ENCODE results near the gene GALM. TPM values are rescaled to one million over a fixed set of nuclear protein-coding genes. Genes with fewer than 3 reads are reported as not detected.
"Not testable (repeated sequence)": the region's sequence is repeated elsewhere in the genome, so short reads cannot be mapped to it uniquely, and the experiment has no call there.

GALM gene
- total RNA-seq, 1 experiment from 2014 or later = 3.8 TPM

DNA sequence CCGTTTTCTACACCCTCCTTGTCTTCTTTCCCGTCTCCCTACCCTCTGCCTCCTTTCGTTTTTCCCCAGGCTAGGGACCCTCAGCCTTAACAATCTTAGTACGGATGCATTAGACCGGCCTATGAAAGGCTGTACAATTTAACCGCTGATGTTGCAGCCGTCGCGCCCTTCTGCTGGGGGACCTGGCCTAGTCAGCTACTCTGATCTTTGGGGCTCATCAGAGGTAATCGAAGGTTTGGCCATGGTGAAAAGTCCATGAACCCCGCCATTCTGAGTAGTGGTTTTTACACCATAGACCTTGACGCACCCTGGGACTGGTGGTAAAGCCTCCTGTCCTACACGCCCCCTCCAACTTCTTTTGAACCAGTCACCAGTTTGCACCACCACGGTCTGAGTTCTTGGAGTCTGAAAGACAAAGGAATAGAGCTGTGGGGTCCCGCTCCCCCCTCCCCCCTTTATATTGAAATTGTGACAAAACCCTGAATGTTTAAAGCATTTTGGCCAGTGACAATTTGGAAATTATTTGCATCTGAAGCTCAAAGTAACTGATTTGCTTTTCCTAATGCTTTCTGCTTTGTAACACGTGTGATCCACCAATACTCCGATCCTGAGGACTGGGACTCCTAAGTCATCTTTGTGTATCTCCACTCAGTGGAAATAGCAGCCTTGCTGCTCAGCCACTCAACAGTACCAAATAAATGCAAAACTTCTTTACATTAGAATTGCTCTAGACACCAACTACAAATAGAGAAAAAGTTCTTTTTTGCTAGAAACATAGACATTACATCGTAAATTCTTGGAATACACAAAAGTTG lies 85.9 kb downstream of the GALM start:
- DNase-seq (ENCODE audit: extremely low read depth, low read depth) = no peak

DNA sequence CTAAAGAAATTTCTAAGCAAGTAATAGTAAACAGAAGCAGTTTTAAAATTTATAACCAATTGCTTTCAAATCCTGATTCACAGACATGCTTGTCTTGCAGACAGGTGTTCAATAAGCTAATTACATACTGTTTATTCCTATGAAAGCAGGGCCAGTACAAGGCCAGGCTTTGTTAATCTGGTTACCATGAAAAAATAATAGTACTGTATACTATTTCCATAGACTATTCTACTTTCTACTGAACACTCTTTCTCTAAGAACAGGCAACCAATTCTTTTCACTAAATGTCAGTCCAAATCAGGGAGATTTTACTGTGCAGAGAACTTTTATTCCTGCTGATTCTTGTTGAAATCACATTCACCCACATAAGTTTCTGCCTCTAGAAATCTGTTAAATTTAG lies 88.1 kb downstream of the GALM start:
- DNase-seq (ENCODE audit: extremely low read depth, low read depth) = no peak

DNA sequence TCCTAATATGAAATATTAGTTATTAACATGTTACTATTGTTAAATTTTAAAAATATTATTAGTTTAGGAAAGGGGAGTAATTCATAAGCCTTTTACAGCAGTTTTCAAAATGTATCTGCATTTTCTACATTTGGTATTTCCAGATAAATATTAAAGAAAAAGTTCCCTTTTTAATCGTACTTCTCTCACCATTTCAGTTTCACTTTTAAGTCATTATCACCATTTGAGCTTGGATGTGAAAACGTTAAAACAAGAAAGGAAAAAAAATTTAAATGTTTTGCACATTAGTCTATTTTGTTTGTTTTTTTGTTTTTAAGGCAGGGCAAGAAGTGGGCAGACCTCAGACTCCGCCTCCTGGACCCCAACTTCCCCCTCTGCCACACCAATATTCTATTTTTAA lies 88.6 kb downstream of the GALM start:
- DNase-seq (ENCODE audit: extremely low read depth, low read depth) = no peak

DNA sequence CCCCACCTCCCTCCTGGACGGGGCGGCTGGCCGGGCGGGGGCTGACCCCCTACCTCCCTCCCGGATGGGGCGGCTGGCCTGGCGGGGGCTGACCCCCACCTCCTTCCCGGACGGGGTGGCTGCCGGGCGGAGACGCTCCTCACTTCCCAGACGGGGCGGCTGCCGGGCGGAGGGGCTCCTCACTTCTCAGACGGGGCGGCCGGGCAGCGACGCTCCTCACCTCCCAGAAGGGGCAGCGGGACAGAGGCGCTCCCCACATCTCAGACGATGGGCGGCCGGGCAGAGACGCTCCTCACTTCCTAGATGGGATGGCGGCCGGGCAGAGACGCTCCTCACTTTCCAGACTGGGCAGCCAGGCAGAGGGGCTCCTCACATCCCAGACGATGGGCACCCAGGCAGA lies 90.0 kb downstream of the GALM start:
- DNase-seq (ENCODE audit: extremely low read depth, low read depth) = not testable (repeated sequence)

DNA sequence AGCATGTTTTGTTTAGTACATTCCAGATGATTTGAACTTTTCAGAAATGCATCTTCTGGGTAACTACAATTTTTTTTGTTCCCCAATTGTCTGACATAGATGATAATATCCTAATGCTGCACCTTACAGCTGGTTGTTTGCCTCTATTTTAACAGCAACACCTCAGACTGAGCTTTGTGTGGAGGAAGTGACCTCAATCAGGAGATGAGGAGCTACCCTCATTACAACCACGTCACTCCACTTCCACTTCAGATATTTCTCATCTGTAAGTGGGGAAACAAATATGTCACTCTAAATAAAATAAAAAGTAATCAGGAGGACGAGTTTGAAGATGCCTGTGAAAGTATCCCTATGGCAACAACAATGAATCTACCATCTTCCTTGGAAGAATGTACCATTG lies 97.3 kb downstream of the GALM start:
- no peak for DNase-seq (ENCODE audit: extremely low read depth, low read depth)

DNA sequence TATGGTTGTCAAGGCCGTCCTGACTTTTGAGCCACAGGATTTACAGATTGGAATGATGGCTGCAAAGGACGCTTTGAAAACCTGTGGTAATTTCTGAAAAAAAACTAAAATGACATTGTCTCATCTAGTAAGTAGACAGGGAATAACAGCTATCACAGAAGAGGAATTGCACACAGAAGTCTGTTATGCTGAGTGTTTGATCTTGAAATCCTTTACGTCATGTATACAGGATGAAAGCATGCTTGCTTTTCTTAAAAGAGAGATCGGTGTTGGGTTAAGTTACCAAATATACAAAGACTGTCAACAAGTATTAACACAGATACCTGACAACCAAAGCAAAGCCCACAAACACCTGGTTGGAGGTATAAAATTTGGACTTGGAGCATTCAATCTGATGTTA lies 97.8 kb downstream of the GALM start:
- DNase-seq (ENCODE audit: extremely low read depth, low read depth) = no peak

DNA sequence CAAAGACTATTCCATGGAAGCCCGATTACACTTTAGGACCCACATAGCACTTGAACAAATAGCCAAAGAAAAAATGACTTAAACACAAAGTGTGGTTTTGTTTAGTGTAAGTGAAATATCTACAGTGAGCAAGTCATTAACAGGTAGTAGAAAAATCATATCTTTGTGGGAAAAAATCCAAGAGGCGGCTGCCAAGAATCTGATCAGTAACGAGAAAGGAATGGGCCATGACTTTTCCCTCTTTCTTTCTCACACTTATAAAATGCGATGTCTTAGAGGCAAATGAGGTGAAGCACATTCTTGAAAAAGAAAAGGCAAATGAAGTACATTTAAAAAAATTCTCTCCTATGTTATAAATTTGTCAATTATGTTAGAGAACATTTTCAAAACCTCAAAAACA lies 99.2 kb downstream of the GALM start:
- no peak for DNase-seq (ENCODE audit: extremely low read depth, low read depth)

DNA sequence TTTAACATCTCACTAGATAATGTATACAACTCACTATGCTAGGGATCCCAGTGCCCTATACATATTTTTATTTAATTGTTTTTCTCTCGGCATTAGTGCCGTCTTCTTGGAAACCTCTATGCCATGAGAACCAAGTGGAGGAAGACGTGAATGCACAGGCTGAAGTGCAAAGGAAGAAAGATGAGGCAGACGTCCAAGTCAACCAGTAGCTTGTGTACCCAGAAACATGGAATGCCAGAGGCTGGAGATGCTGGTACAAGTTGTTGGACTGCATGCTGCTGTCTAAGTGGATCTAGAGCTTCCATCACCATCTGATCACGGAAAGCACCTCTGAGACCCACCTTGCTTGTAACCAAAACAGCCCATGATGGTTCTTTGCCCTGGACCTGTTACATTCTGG lies 99.6 kb downstream of the GALM start:
- DNase-seq (ENCODE audit: extremely low read depth, low read depth) = no peak

DNA sequence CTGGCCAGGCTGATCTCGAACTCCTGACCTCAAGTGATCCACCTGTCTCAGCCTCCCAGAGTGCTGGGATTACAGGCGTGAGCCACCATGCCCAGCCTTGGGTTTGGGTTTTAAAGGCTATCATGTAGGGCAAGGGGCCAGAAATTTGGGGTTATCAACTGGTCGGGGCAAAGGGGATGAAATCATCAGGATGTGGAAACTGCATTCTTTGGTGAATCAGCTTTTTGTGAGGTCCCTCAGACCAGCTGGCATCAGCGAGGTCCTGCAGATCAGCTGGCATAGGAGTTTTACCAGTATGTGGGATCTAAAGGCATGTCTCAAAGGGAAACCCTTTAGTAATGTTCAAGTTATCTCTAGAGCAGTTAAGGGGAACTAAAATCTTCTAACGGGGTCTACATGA lies 105.7 kb downstream of the GALM start:
- DNase-seq (ENCODE audit: extremely low read depth, low read depth) = no peak

DNA sequence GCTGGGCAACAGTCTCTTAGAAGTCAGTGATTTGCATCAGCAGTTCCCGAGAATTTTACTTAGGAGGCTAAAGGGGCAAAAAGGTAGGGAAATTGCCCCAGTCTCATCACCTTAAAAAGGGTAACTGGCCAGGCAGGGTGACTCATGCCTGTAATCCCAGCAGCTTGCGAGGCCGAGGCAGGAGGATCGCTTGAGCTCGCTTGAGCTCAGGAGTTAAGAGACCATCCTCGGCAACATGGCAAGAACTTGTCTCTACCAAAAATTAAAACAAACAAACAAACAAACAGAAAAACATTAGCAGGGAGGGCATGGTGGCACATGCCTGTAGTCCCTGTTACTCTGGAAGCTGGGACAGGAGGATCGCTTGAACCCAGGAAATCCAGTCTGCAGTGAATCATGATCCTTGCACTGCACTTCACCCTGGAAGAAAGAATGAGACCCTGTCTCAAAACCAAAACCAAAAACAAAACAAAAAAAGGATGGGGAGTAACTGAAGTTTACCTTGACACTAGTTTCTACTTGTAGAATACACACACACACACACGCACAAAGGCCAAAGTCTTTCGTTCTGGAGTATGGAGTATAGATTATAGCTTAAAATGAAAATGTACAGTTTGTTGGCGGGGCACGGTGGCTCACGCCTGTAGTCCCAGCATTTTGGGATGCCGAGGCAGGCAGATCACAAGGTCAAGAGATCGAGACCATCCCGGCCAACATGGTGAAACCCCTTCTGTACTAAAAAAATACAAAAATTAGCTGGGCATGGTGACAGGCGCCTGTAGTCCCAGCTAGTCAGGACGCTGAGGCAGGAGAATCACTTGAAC lies 109.4 kb downstream of the GALM start:
- no peak for DNase-seq (ENCODE audit: extremely low read depth, low read depth)

DNA sequence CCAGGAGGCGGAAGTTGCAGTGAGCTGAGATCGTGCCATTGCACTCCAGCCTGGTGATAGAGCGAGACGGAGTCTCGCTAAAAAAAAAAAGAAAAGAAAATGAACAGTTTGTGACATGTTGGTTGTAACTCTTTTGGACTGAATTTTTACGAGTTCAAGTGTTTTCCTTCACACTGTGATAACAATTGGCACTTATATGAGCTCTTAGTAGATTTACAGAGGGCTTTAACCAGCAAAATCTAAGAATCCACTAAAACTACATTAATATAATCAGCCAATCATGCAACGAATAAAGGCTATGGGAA lies 110.0 kb downstream of the GALM start:
- no peak for DNase-seq (ENCODE audit: extremely low read depth, low read depth)

DNA sequence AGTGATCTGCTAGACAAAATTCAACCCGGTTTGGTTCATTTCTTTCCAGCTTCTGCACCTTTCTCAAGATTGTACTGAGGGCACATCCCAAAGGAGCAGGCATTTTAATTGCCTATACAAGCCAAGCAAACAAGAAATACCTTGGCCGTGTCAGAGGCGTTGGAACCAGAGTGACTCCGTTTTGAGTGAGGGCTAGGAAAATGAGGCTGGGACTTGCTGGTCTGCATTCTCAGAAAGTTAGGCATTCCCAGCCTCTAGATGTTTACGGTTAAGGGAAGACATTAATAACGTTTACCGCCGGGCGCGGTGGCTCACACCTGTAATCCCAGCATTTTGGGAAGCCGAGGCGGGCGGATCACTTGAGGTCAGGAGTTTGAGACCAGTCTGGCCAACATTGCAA lies 110.6 kb downstream of the GALM start:
- no peak for DNase-seq (ENCODE audit: extremely low read depth, low read depth)

DNA sequence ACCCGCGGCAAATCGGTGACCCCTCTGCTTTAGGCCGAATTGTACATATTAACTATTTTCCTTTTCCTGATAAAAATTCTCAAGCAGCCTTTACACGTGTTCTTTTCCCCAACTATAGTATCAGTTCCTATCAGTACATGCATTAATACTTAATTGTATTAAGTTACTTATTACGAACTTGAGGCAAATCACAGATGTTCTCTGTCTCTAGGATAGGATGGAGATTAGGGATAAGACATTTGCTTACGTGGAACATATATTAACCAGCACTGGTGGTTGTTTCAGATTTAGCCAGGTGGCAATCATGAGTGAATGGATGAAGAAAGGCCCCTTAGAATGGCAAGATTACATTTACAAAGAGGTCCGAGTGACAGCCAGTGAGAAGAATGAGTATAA lies 112.8 kb downstream of the GALM start:
- DNase-seq (ENCODE audit: extremely low read depth, low read depth) = no peak

DNA sequence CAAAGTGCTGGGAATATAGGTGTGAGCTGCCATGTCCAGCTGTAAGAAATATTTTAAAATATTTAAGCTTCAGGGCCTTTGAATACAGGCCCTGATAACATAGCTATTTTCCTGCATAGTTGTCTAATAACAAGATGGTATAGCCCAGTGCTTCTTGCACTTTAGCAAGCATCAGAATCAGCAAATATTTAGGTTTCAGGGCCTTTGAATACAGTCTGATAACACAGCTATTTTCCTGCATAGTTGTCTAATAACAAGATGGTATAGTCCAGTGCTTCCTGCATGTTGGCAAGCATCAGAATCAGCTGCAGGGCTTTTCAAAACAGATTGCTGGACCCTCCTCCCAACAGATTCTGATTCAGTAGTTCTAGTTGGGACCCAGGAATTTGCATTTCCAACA lies 117.7 kb downstream of the GALM start:
- no peak for DNase-seq (ENCODE audit: extremely low read depth, low read depth)

Other genes with a start within 250 kb of the GALM start
- gene HNRNPLL, start 63.2 kb upstream of the GALM start, total RNA-seq (2014; rRNA removed; shearing (Covaris generic)) = 40.2 and 41.3 TPM in 2 replicates
- gene SRSF7, start 85.2 kb downstream of the GALM start, total RNA-seq (2014; rRNA removed; shearing (Covaris generic)) = 76.1 and 79.9 TPM in 2 replicates
- gene GEMIN6, start 112.1 kb downstream of the GALM start, total RNA-seq (2014; rRNA removed; shearing (Covaris generic)) = 24.6 and 25.0 TPM in 2 replicates
- 17.5 and 17.6 TPM in 2 replicates for gene DHX57, start 209.8 kb downstream of the GALM start, total RNA-seq (2014; rRNA removed; shearing (Covaris generic))
- 30.1 and 36.8 TPM in 2 replicates for gene MORN2, start 209.9 kb downstream of the GALM start, total RNA-seq (2014; rRNA removed; shearing (Covaris generic))
- gene ARHGEF33, start 223.8 kb downstream of the GALM start, total RNA-seq (2014; rRNA removed; shearing (Covaris generic)) = 0.47 and 0.58 TPM in 2 replicates